ENCODE results near the gene TMEM255B. TPM values are rescaled to one million over a fixed set of nuclear protein-coding genes. Genes with fewer than 3 reads are reported as not detected.

TMEM255B gene
- total RNA-seq, 1 experiment from 2014 or later = 7.7 TPM

GRCh38 chr13:113818700-113819295, 59.8 kb downstream of the TMEM255B start:
- intact Hi-C loops (cut with micrococcal nuclease) = no loop called here
- Histone ChIP-seq H2AFZ (ENCODE audit: low read depth, low read length, poor library complexity, severe bottlenecking) (no peak overlapping the region), H3K79me2 (ENCODE audit: insufficient read depth, low read length) (peaks cover 71% of the 10 kb centered on the region), H3K27ac (ENCODE audit: low read depth, low read length) (no peak overlapping the region), H3K9ac (ENCODE audit: low read length) (no peak overlapping the region), H3K9me2 (ENCODE audit: insufficient read depth) (no peaks in the 10 kb centered on the region), H3K36me3 (ENCODE audit: control insufficient read depth in 1 of 2, insufficient read depth in 2 of 2, low read length in 2 of 2) (peaks cover 8 to 20% of the 10 kb centered on the region in 2 experiments; a peak in 2 of 4 replicates), H4K20me1 (ENCODE audit: insufficient read depth) (no peaks in the 10 kb centered on the region), H3K27me3 (ENCODE audit: insufficient read depth, low read length) (no peaks in the 10 kb centered on the region), H3K9me3 (ENCODE audit: control insufficient read depth in 1 of 2, insufficient read depth in 1 of 2, low read depth in 1 of 2, low read length in 2 of 2) (no peaks in the 10 kb centered on the region), H3K4me1 (ENCODE audit: control insufficient read depth in 1 of 2, insufficient read depth in 2 of 2, low read length in 2 of 2) (peaks cover 9 to 23% of the 10 kb centered on the region in 2 experiments), H3K4me2 (ENCODE audit: low read length) (no peak overlapping the region), H3K4me3 (replicated peaks in 1 of 2; ENCODE audit: low read depth in 1 of 2, low read length in 2 of 2) (no peak overlapping the region)
- ChIA-PET RAD21 (ENCODE audit: low non-redundant PET in 1 of 2, low total read pairs in 2 of 2, uncharacterized antibody in 2 of 2, unreplicated experiment in 2 of 2) (no interaction called here), POLR2A (no interaction called here), CTCF (no interaction called here)
- ATAC-seq (no peak), DNase-seq (ENCODE audit: low read depth, low spot score) (no peak)
- no TSS peak for BruUV-seq (replicated peaks)
- TF ChIP-seq SRF (IDR thresholded peaks at IDR 0.05; ENCODE audit: low read depth) (no peak), EZH2phosphoT487 (IDR thresholded peaks at IDR 0.05; ENCODE audit: borderline replicate concordance) (no peak), MAX (IDR thresholded peaks at IDR 0.05) (no peak), POLR2A (IDR thresholded peaks at IDR 0.05; ENCODE audit: borderline replicate concordance, extremely low read depth, insufficient read depth, insufficient read length) (no peak), ZBTB33 (IDR thresholded peaks at IDR 0.05; ENCODE audit: extremely low read depth, insufficient replicate concordance, low read length) (no peak), RAD21 (IDR thresholded peaks at IDR 0.05; ENCODE audit: low read depth) (no peak), ATF3 (IDR thresholded peaks at IDR 0.05) (no peak), ZNF274 (IDR thresholded peaks at IDR 0.05; ENCODE audit: low read depth, low read length) (no peak), YY1 (IDR thresholded peaks at IDR 0.05; ENCODE audit: extremely low read depth, insufficient replicate concordance, low read depth, low read length) (no peak), JUND (IDR thresholded peaks at IDR 0.05) (no peak), TCF7L2 (IDR thresholded peaks at IDR 0.05; ENCODE audit: borderline replicate concordance, extremely low read depth, insufficient read depth, insufficient read length) (no peak), ELF1 (IDR thresholded peaks at IDR 0.05; ENCODE audit: borderline replicate concordance, low read depth) (no peak), CBX3 (IDR thresholded peaks at IDR 0.05; ENCODE audit: low read depth) (no peak), SP1 (IDR thresholded peaks at IDR 0.05; ENCODE audit: low read depth) (no peak), EGR1 (IDR thresholded peaks at IDR 0.05; ENCODE audit: low read depth) (no peak), EZH2 (IDR thresholded peaks at IDR 0.05) (no peak), REST (IDR thresholded peaks at IDR 0.05; ENCODE audit: low read depth) (no peak), POLR2AphosphoS5 (IDR thresholded peaks at IDR 0.05; ENCODE audit: low read depth, low read length) (no peak)
